CD4-positive, alpha-beta T cell treated with Interleukin-15 for 4 hours (primary cell): ENCODE data around the gene KRTAP12-2.
A peak's percentile ranks its signal among the peaks of the same experiment; 100 is the strongest.
"Not testable (repeated sequence)": the region's sequence is repeated elsewhere in the genome, so short reads cannot be mapped to it uniquely, and the experiment has no call there.

Experiments
- DNase-seq: peaks from one replicate; pipeline ENCODE4 v3.0.0-alpha.2; 2020; ENCODE audit warnings: low spot score

KRTAP12-2 gene

DNA sequence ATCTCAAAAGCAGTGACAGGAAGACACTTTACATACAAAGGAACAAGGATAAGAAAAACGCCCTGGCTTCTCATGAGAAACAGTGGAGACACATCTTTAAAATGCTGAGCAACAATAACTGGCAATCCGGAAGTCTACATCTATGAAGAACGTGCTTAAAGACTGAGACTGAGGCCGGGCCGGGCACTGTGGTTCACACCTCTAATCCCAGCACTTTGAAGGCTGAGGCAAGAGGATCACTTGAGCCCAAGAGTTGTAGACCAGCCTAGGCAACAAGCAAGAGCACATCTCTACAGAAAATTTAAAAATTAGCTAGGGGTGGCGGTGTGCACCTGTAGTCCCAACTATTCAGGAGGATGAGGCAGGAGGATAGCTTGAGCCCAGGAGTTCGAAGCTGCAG is 17.4 kb upstream of the KRTAP12-2 start:
- no peak for DNase-seq

DNA sequence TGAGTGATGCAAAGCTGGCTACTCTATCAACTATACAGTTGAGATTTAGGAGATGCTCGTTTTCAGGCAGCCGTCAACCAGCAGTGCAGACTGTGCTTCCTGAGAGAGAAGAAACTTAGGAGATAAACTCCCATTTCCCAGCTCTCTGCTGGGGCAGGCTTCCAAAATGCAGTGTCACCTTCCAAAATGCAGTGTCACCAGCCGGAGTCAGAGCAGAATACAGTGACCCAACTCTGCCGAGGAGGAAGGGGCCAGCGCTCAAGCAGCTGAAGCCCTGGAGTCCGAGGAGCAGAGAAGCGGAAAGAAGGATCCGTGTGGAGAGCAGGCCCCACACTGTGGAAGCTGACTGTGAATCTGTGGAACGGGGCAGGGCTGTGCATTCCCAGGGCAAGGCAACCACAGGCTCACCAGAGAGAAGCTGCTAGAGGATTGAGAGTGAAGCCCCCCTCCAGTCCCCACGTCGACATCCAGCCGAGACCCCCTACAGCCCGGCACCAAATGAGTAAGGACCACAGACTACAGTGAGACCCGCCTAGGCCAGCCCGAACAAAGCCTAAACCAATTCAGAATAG is 15.9 kb upstream of the KRTAP12-2 start:
- no peak for DNase-seq

DNA sequence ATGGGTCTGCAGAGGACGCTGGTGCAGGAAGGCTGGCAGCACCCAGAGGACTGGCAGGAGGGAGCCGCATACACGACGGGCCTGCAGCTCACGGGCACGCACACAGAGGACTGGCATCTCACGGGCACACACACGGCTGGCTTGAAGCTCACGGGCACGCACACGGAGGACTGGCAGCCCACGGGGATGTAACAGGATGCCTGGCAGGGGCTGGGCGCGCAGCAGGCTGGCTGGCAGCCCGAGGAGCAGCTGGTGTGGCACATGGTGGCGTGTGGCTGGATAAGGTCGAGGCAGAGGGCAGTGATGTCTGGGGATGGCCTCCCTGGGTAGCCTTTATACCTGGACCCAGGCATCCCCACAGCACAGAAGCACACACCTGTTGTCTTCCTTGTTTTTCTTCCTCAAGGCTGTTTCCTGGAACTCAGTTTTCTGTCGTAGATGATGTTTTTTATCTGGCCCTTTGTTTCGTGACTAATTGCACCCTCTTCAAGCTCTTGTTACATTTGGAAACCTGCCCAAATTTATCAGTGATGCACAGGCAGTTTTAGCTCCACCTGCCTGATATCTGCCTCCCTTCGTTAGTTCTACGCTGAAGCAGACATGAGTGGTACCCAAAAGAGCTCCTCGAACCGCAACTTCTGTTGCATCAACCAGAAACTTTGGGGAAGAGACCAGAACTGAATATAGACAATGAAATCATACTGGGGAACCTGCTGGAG is 15.3 kb upstream of the KRTAP12-2 start, which contains the start of gene KRTAP12-1:
Gene KRTAP12-1, minus strand, starts transcription at position 303 of the 719 bp plus-strand sequence. Its CDS starts 40 bp downstream, at position 263.
- DNase-seq, result no peak

DNA sequence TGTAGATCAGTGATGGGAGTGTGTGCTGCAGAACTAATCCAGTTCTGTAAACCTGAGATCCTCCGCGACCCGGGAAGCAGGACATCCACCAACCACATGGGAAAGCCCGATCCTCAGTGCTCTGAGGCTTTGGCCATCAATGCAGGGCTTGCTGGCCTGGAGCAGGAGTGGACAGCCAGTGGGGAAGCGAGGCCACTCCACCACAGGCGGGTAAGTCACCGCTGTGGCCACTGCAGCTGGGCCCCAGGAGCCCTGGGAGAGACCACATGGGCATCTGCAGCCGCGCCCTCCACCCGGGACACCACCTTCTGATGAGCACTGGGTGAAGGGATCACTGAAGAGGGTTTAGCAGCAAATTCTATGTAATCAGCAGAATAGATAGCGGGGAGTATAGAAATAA is 14.4 kb upstream of the KRTAP12-2 start:
- DNase-seq, result no peak

DNA sequence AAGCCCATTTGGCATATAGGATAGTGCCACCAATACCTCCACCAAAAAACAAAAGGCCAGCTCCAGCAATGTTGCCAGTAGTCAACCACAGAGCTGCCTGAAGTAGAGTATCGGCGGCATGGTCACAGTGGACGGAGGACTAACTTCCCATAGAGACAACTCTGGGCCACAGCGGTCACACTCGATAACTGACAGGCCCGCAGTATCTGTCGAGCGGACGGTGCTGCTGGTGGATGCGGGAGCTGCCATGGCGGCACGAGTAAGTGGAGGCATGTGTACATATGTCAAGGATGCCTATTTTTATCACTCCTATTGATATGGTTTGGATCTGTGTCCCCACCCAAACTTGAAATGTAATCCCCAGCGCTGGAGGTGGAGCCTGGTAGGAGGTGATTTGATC is 11.2 kb upstream of the KRTAP12-2 start:
- DNase-seq, result no peak

DNA sequence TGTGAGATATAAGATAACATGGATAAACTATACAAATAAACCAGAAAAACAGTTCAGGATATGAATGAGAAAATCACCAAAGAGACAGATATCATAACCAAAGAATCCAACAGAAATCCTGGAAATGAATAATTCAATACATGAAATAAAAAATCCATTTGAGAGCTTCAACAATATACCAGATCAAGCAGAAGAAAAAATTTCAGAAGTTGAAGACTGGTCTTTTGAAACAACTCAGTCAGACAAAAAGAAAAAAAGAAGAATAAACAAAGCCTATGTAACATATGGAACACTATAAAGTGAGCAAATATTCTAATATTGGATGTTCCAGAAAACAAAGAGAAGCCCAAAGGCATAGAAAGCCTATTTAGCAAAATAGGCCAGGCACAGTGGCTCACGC is 5.2 kb upstream of the KRTAP12-2 start:
- DNase-seq, result no peak

DNA sequence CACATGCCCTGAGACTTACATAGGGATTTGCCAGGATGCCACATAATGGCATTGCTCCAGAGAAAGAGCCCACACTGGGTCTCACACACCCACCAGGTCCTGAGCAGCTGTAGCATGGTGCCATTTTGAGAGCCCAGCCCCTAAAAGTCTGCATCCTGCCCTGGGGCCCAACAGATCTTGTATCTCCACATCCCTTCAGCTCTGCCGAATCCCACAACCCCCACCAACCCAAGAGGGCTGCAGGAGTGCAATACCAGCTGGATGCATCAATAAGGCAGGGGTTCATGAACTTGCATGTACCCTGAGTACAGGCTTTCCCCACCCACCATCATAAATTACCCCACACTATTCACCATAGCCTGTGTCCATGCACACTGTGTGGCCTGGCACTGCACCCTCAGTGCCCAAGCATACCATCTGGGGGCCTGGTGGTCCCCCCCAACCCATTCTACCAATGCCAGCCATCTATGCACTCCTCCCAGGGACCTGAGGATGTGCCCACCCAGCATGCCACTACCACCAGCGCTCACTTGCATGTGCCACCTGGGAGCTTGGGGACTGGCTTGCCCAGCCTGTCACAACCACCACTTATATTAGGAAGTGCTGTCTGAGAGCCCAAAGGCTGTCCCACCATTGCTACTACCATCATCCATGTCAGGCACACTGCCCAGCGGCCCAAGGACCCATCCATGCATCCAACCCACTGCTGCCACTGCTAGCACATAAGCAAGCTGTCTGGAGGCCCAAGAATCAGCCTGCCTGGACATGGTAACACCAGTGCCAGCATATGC is 4.1 kb upstream of the KRTAP12-2 start:
- DNase-seq, result no peak

DNA sequence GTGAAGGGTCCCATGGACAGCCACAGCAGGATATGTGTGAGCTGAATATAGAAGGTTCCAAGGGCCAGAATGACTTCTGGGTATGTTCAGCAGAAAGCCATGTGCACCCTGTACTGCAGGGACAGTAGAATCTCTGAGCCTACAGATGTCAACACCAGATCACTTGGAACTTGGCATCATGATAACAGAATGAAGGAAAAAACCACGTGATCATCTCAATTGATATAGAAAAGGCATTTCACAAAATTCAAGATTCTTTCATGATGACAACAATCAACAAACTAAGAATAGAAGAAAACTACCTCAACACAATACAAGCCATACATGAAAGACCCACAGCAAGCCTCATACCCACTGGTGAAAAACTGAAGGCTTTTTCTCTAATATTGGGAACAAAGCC is 885 bp upstream of the KRTAP12-2 start:
- DNase-seq, result no peak

DNA sequence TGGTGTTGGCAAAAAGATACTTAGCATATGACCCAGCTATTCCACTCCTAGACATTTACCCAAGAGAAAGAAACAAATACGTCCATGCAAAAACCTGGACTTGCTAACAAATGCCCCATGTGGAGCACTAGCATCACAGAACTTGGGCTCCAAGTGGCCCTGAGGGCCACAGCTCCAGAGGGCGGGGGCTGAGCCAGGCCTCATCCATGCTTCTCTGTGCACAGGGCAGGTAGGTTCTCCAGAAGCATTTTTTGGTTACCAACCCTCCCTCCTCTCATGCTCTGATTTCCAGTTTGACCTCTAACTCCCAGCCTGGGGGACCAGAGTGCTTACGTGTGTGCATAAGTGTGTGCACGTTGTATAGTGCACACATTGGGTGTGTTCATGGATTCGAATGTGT is 2.0 kb downstream of the KRTAP12-2 start:
- no peak for DNase-seq

DNA sequence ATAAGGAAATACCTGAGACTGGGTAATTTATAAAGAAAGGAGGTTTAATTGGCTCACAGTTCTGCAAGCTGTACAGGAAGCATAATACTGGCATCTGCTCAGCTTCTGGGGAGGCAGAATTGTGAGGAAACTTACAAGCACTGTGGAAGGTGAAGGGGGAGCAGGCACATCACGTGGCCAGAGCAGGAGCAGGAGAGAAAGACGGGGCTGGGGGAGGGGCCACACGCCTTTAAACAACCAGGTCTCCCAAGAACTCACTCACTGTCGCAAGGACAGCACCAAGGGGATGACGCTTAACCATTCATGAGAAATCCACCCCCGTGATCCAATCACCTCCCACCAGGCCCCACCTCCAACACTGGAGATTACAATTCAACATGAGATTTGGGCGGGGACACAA is 5.2 kb downstream of the KRTAP12-2 start:
- DNase-seq, result not testable (repeated sequence)

DNA sequence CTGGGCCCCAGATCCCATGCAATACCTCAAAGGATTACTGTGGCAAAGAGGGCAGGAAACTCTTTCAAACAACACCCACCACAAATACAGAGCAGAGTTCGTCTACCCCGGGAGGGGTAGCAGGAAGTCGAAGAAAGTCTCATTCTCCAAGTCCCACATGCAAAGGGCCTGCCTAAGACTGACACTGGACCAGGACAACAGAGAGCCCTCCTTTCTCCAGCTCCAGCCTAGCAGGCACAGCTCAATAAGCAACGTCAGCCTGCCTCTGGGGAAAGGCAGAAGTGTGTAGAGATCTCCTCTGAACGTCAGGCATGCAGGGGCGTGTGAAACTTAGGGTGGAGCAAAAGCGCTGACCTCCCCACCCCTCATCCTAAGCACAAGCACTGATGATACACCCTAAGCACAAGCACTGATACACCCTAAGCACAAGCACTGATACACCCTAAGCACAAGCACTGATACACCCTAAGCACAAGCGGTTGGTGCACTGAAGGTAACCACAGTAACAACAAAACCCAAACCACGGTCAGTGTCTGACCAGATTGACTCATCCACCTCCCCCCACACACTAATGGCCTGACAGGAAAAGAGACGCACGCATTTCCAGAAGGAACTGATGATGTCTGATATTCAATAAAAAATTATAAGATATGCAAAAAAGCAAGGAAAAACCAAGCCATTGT is 7.7 kb downstream of the KRTAP12-2 start:
- peak; percentile 18 for DNase-seq

DNA sequence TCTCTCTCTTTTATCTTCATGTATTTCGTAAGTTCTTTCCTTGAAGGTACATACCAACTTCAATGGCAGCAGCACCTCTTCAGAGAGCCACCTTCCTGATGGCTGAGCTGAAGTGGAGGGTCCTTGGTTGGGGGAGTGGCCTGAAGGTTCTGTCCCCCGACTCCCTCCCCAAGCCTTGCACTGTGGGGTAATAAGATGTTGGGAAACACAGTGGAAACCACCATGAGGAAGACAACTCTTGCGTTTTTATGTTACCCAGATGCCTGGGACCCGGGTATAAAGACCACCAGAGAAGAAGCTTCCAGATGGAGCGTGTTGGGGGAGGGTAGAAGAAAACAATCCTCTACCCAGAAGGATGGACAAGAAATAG is 8.2 kb downstream of the KRTAP12-2 start:
- DNase-seq, result no peak

DNA sequence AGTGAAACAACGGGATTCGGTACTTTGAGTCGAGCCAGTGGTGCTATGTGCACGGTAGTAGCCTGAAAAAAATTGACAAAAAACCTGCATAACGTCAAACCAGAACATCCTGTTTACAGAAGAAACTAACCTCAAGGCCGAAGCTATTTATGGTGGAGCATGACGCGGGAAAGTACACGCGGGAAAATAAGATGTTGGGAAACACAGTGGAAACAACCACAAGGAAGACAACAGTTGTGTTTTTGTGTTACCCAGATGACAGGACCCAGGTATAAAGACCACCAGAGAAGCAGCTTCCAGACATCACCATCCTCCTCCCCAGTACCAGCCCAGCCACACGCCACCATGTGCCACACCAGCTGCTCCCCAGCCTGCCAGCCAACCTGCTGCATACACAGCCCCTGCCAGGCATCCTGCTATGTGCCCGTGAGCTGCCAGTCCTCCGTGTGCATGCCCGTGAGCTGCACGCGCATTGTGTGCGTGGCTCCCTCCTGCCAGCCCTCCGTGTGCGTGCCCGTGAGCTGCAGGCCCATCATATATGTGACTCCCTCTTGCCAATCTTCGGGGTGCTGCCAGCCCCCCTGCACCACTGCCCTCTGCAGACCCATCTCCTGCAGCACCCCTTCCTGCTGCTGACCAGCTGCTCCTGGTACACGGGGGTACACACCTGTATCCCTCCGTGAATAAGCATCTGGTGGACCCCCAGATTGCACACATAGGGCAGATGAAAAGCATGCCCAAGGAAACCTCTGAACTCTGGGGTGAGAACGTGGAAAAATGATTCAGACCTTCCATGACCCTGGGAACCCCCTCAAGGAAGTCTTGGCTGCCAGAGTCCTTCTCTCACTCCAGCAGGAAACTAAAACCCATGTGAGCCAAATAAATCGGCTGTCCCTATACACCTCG is 8.8 kb downstream of the KRTAP12-2 start, which contains the start of gene KRTAP12-3:
Gene KRTAP12-3, plus strand, starts transcription at position 298 of the 906 bp plus-strand sequence. Its CDS starts 48 bp downstream, at position 346.
- DNase-seq, result peak; percentile 50

DNA sequence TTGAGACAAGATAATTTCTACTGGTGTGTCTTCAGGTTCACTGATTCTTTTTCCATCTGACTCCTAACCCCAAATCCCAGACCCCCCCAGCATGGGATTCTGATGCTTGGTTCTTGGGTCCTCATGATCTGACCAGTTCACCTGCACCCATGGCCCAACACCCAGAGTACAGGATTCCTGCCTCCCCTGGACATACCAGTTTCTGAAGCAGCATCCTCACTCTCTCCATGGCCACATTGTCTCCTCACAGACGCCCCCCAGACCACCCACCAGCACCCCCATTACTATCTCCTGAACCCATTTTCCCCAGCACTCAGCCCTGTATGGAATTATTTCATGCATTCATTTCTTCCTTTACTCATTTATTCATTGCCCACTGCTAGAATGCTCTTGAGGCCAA is 9.9 kb downstream of the KRTAP12-2 start:
- no peak for DNase-seq

DNA sequence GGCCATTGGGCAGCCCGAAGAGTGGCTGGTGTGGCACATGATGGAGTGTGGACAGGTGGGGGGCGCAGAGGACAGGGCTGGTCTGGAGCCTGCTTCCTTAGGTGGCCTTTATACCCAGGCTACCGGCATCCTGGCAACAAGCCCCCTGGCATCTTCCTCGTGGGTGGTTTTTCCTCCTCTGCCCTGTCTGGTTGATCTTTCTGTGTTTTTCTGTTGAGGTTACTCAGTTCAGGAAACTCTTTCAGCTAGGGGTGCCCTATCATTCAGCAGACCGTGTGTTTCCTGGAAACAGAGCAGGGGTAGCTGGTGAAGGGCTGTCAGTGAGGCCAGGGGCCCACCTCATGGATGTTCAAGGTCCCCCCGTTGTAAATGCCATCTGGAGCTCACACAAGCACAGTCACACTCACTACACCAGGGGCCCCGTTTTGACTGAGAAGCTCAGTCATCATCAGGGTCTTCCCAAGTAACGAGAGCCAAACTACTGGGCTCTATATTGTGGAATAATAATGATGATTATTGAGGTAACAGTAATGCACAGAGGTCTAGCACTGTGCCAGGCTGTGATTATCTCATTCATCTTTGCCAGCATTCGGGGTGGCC is 12.1 kb downstream of the KRTAP12-2 start, which contains the start of gene KRTAP12-4:
Gene KRTAP12-4, minus strand, starts transcription at position 84 of the 600 bp plus-strand sequence. Its CDS starts 45 bp downstream, at position 39.
- DNase-seq, result no peak

DNA sequence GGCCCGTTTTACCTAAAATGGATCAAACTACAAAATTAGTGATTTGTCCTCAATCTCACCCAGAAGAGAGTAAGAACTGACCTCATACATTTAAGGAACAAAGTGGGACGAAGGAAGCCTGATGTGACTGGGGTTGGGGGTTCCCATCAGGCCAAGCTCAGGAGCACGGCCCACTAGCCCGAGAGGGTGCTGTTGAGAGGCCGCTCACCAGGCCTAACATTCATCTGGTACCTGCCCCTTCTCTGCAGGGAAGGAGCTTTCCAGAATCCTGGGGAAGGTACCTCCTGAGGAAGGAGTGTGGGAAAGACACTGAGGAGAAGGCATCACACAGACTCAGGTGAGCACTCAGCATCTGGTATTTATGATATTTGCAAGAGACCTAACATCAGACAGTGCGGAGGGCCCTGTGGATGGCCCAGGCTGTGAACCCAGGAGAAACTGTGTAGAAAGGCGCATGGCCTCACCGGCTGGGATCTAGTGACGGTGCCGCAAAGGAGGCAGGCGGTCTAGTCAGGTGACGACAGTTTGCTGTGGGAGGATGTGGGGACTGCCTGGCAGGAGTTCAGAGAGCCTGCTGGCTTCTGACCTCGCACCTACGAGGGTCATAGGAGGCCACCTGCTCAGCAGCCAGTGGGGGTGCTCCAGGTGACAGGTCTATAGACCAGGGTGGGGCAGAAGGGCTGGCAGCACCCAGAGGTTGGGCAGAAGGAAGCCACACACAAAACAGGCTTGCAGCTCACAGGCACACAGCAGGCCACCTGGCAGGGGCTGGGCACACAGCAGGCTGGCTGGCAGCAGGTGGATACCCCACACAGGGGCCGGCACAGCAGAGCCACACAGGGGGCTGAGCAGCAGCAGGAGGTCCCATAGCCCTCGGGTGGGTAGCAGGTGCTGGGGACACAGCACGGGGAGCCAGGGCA is 12.8 kb downstream of the KRTAP12-2 start:
- peak; percentile 45 for DNase-seq

DNA sequence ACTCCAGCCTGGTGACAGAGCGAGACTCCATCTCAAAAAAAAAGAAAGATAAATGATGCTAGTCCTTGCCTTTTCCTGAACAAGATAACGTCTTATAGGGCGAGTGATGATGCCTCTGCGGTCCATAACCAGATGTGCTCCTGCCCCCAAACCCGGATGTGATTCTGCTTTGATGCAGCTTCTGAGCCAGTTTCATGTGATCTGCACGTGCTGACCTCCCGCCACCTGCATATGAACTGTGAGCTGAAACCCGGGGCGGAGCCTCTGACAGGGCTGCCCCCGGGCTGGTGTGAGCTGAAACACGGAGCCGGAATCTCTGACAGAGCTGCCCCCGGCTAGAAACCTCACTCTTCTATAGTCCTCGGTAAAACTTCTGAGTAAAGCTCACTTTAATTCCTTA is 13.6 kb downstream of the KRTAP12-2 start:
- DNase-seq, result no peak

DNA sequence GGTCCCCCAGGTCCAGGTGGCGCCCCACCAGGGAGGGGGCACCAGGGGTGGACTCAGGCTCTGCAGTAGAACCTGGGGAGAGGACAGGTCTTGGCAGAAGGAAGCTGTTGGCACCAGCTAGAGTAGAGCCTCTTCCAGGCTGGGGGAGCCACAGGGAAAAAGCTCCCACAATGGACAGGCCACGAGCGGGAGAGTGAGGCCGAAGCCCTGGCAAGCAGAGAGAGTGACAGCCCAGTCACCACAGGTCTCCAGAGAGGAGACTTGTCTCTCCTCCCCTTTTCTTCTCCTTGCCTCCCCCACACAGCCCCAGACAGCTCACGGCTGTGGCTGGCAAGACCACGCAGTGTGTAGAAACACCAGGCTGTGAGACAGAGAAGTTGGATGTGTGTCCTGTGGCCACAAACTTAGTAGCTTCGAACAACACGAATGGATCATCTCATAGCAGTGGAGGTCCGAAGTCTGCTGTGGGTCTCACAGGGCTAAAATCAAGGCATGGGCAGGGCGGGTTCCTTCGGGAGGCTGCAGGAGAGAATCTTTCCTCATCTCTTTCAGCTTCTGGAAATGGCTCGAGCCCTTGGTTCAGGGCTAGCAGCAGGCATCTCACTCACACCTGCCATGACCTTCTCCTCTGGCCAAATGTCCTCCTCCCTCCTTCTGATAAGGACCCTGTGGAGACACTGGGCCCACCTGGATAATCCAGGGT is 15.6 kb downstream of the KRTAP12-2 start:
- DNase-seq, result no peak
